Activated T-cell treated with anti-CD3 and anti-CD28 coated beads for 1 hour (primary cell): ENCODE measurements around the gene DUSP7.

Experiments used
- DNase-seq: peaks from one replicate; pipeline ENCODE4 v3.0.0-alpha.2; 2020; ENCODE audit warnings: low read depth

The DUSP7 gene

DNA sequence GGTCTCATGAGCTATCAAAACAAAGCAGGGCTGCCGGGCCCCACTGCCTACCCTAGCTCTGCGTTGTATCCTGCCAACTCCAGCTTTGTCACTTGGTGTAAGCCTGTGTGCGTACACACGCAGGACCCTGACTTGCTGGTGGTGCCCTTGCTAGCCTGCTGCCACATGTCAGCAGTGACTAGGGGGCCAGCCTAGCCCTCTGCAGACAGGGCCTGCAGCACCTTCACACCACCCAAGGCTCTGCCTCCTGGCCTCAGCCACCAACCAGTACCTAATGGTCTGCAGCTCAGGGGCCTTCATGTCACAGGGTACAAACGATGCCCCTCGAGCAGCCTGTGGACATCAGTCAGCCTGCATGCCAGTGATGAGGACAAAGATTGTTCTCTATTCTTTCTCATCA lies 30.1 kb upstream of the DUSP7 start:
- no peak for DNase-seq

GRCh38 chr3:52085681-52086282 lies 29.4 kb upstream of the DUSP7 start:
- DNase-seq = no peak

DNA sequence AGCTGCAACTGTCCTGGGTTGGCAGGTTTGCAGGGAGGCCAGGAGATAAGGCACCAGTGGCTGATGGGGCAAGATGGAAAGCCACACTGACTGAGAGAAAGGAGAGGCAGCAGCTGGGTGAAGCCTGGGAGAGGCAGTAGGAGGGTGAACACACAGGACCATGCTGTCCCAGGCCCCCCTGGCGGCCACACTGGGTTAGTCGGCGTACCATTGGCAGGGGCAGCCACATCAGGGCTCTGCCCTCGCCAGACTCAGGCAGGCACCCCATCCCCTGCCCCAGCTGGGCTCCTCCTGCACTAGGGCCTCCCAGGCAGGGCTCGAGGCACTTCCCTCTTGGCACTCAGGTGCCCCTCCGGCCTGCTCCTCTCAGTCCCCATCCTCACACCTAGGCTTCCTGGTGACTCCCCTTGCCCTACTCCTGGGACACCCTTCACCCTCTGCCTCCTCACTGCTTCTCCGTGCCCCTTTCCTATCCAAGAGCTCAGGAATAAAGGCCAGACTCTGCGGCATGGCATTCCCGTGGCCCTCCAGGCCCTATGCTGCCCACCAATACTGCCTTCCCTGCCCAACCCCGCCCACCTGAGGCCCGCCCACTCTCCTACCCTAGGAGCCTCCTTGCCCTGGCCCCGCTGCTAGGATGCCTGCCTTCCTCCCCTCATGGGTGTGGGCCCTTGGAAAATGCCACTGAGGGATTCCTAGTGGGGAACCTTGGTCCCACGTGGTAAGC lies 28.7 kb upstream of the DUSP7 start:
- no peak for DNase-seq

GRCh38 chr3:52084216-52084945 lies 28.0 kb upstream of the DUSP7 start:
- no peak for DNase-seq

GRCh38 chr3:52083556-52084087 lies 27.3 kb upstream of the DUSP7 start:
- DNase-seq = no peak

GRCh38 chr3:52082951-52083350 lies 26.6 kb upstream of the DUSP7 start:
- DNase-seq = no peak

- no peak for DNase-seq
Observed at GRCh38 chr3:52080830-52081719, 24.7 kb upstream of the DUSP7 start.

DNA sequence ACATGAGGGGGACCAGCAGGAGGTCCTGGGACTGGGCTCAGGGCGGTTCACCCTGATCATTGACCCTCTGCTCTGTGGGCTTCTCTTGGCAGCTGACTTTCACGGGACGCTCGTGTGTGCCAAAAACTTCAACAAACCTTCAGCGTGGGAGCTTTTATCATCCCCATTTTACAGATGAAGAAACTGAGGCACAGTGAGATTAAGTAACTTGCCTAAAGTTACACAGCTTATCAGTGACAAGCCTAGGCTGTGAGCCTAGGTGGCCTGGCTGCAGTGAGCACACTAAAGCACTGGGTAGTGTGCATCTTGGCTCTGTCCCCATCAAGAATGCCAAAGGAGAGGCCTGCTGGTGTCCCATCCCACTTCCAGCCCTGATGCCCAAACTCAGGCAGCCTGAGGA lies 23.6 kb upstream of the DUSP7 start:
- DNase-seq = no peak

- no peak for DNase-seq
Observed at GRCh38 chr3:52078781-52079560, 22.6 kb upstream of the DUSP7 start.

GRCh38 chr3:52077925-52078324 lies 21.6 kb upstream of the DUSP7 start:
- no peak for DNase-seq

DNA sequence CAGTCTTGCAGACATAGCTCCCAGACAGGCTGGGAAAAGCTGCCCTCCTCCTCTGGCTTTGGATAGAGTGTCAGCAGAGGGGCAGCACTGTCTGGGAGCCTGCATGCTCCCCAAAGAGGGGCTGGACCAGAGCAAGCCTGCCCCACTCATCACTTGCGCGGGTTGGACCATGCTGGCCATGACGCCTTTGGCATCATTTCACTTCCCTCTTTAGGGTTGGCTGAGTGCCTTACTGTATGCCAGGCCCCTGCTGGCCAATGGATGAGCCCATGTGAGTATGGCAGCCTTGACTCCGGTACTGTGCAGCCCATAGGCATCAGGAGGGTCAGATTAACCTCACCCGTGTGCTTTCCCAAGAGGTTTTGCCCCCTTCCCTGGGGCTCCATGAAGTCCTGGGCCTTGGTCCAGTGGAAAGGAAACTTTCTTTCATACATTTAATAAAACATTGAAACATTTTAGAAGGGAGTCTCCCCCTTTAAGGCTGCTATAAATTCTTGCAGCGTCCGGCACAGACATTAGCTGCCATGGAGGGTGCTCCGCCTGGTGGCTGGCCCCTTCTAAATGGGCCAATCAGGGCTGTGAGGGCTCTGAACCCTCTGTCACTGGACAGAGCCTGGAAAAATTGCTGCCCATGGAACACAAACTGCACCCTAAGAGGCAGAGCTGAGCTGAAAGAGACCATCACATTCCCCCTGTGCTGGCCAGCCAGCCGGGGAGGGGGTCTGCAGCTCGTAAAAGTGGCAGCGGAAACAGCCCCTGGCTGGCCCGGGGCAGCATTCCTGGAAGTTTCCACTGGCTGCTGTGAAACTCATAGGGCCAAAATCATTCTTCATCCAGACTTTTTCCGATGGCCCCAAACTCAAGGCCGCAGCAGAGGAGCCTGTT lies 20.8 kb upstream of the DUSP7 start:
- no peak for DNase-seq

- DNase-seq = no peak
Observed at GRCh38 chr3:52073490-52073889, 17.1 kb upstream of the DUSP7 start.

- DNase-seq = no peak
Observed at GRCh38 chr3:52072471-52072870, 16.1 kb upstream of the DUSP7 start.

DNA sequence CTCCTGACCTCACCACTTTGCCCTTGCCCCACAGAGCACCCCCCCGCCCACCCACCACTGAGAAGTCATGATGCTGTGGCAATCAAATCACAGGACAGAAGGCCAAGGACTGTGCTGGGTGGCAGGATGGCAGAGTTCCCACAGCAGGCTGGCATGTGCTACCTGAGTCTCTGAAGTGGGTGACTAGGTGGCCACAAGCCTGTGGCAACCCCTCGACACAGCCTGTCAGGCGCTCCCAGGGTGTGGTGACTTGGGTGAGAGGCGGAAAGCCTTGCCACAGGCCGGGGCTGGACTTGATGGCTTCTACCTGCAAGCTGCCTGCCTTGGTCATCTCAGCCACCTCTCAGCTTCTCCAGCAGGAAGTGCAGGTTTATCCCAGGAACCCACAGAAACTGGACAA lies 15.6 kb upstream of the DUSP7 start:
- DNase-seq = no peak

GRCh38 chr3:52070724-52071621 lies 14.6 kb upstream of the DUSP7 start:
- no peak for DNase-seq

DNA sequence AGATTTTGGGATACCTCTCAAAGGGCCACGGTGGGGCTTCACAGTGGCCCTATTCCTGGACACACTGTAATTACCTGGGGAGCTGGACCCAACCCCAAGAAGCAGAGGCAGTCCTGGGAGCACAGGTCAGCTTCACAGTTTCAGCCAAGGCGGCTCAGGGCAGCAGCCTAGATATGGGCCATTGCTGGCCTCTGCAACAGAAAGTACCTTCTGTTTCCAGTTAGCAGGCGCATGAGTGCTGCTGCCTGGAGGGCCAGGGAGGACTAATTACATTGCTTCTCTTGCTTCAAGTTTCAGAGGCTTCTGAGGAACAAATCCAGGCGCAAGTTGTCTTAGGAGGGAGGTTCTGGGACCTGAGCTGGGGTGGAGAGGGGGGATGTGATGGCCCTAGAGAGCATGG lies 13.5 kb upstream of the DUSP7 start:
- DNase-seq = no peak

- DNase-seq = no peak
Observed at GRCh38 chr3:52069135-52069534, 12.8 kb upstream of the DUSP7 start.

- DNase-seq = no peak
Observed at GRCh38 chr3:52068730-52069129, 12.4 kb upstream of the DUSP7 start.

DNA sequence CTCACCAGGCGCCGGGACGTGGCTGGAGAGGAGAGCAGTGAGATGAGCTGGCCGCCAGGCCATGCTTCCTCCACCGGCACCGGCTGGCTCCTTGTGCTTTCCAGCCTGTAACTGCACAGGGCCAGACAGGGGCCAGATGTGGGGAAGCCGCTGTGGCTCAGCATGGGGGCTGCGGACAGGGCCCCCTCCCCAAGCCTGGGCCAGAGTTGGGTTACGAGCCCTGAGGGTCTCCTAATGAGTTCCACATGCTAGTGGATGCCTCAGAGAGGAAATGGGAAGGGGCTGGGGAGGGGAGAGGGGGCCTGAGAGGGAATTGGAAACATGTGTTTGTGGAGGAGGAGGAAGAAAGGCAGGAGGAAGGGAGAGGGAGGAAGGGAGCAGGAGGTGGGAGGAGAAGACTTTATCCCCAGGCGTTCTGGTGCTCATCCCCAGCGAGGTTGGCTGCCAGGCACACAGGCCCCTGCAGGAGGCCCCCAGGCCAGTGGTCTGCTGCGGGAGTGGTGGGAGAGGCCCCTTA lies 11.7 kb upstream of the DUSP7 start:
- no peak for DNase-seq
